AG04450 (cell line): ENCODE data around the gene PTPRZ1. TPM values are rescaled to one million over a fixed set of nuclear protein-coding genes. Genes with fewer than 3 reads are reported as not detected.

Experiments used
- CTCF ChIA-PET: fragments of 300-600, 350-600 bp; formaldehyde crosslinking; extraction: SDS; loops from one replicate; lab custom pipeline; 2022; ENCODE audit warnings: antibody characterized with exemption, inconsistent platforms; lab: Charles Lee
- POLR2A ChIA-PET: fragments of 350-600 bp; formaldehyde crosslinking; extraction: SDS; loops from one replicate; lab custom pipeline; 2021; ENCODE audit warnings: antibody characterized with exemption, inconsistent platforms; lab: Yijun Ruan, JAX
- DNase-seq: peaks from one replicate; pipeline ENCODE4 v3.0.0-alpha.2; 2011; ENCODE audit warnings: low read depth, low spot score
- H3K27ac ChIP-seq: one replicate; pipeline ENCODE4 v1.5.1; 2012; ENCODE audit warnings: low read depth, low read length, control low read depth
- H3K27me3 ChIP-seq: one replicate; pipeline ENCODE4 v1.6.0; 2012; ENCODE audit warnings: low read length; ENCODE audit not compliant: control insufficient read depth, insufficient read depth
- H3K4me3 ChIP-seq: 2 replicates; pipeline ENCODE4 v1.5.1; 2011; ENCODE audit warnings: mild to moderate bottlenecking, low read depth, low read length, control low read depth
- H3K9me3 ChIP-seq: 2 replicates; pipeline ENCODE4 v1.5.1; 2012; ENCODE audit warnings: low read length; ENCODE audit not compliant: control insufficient read depth, insufficient read depth
- CTCF ChIP-seq: IDR thresholded peaks from 2 replicates; pipeline ENCODE4 v1.5.1; 2011; ENCODE audit warnings: low read depth, low read length, control low read depth, inconsistent platforms
- polyA plus RNA-seq: library from polyadenylated mRNA; depleted of rRNA; stranded (reverse); fragments of >200 nt; gene quantifications from 2 replicates; pipeline ENCODE4 v1.2.3, GENCODE V29; 2011

Gene PTPRZ1
- polyA plus RNA-seq, 1 experiment, result not detected

- peak; percentile 97 for TF ChIP-seq CTCF
- Histone ChIP-seq H3K4me3 (no peak overlapping the region), H3K27ac (no peak overlapping the region), H3K27me3 (no peaks in the 10 kb centered on the region), H3K9me3 (no peaks in the 10 kb centered on the region)
- ChIA-PET CTCF (interaction anchor here (0.5 to 3.0 kb wide), 34 partner anchors 9 to 440 kb away, joined by 3 to 69 read pairs (median 6); partner anchors contain the start of gene AASS), POLR2A (no interaction called here)
- DNase-seq, result peak; percentile 63
Observed at GRCh38 chr7:122092964-122093797, 220.2 kb downstream of the PTPRZ1 start.

GRCh38 chr7:122094549-122094948, 221.6 kb downstream of the PTPRZ1 start:
- ChIA-PET POLR2A (no interaction called here), CTCF (interaction anchor here (0.9 to 3.0 kb wide), 3 partner anchors 9 to 34 kb away, joined by 3 to 16 read pairs (median 3); no protein-coding TSS in a partner anchor)
- Histone ChIP-seq H3K9me3 (no peaks in the 10 kb centered on the region), H3K4me3 (no peak overlapping the region), H3K27ac (no peak overlapping the region), H3K27me3 (no peaks in the 10 kb centered on the region)
- TF ChIP-seq CTCF, result no peak
- no peak for DNase-seq

- no peak overlapping the region for H3K27ac ChIP-seq
- DNase-seq, result no peak
- H3K4me3 ChIP-seq, result no peak overlapping the region
- ChIA-PET POLR2A (no interaction called here), CTCF (interaction anchor here (1.4 kb wide), 1 partner anchor 10 kb away, joined by 3 read pairs; no protein-coding TSS in a partner anchor)
- no peaks in the 10 kb centered on the region for H3K27me3 ChIP-seq
- H3K9me3 ChIP-seq, result no peaks in the 10 kb centered on the region
- TF ChIP-seq CTCF, result no peak
Observed at GRCh38 chr7:122095642-122096041, 222.7 kb downstream of the PTPRZ1 start.

- CTCF ChIA-PET, result no interaction called here
- POLR2A ChIA-PET, result no interaction called here
- no peak overlapping the region for H3K4me3 ChIP-seq
Observed at GRCh38 chr7:122100021-122100420, 227.1 kb downstream of the PTPRZ1 start.

More at GRCh38 chr7:122100021-122100420, 227.1 kb downstream of the PTPRZ1 start:
- Histone ChIP-seq H3K27me3 (no peaks in the 10 kb centered on the region), H3K27ac (no peak overlapping the region), H3K9me3 (no peaks in the 10 kb centered on the region; the same call in 1 of the 2 replicates)
- no peak for TF ChIP-seq CTCF
- DNase-seq, result no peak
